IPS-15b (cell line): Measurements from ENCODE around the gene KDM6A.
A peak's percentile ranks its signal among the peaks of the same experiment; 100 is the strongest.

Experiments used
- H3K27me3 ChIP-seq: one replicate; pipeline ENCODE4 v1.6.1; 2013; ENCODE audit warnings: low read length; ENCODE audit not compliant: control insufficient read depth, insufficient read depth
- H3K36me3 ChIP-seq: one replicate; pipeline ENCODE4 v1.6.1; 2013; ENCODE audit warnings: low read length; ENCODE audit not compliant: control insufficient read depth, insufficient read depth
- H3K4me1 ChIP-seq: one replicate; pipeline ENCODE4 v1.6.1; 2013; ENCODE audit warnings: mild to moderate bottlenecking, low read length; ENCODE audit not compliant: control insufficient read depth, insufficient read depth
- H3K4me3 ChIP-seq: one replicate; pipeline ENCODE4 v1.5.1; 2013; ENCODE audit warnings: low read depth, low read length
- H3K9ac ChIP-seq: one replicate; pipeline ENCODE4 v1.6.1; 2013; ENCODE audit warnings: low read depth, mild to moderate bottlenecking, low read length
- H3K9me3 ChIP-seq: one replicate; pipeline ENCODE4 v1.6.1; 2013; ENCODE audit warnings: mild to moderate bottlenecking, low read length; ENCODE audit not compliant: control insufficient read depth, insufficient read depth

The KDM6A gene

DNA sequence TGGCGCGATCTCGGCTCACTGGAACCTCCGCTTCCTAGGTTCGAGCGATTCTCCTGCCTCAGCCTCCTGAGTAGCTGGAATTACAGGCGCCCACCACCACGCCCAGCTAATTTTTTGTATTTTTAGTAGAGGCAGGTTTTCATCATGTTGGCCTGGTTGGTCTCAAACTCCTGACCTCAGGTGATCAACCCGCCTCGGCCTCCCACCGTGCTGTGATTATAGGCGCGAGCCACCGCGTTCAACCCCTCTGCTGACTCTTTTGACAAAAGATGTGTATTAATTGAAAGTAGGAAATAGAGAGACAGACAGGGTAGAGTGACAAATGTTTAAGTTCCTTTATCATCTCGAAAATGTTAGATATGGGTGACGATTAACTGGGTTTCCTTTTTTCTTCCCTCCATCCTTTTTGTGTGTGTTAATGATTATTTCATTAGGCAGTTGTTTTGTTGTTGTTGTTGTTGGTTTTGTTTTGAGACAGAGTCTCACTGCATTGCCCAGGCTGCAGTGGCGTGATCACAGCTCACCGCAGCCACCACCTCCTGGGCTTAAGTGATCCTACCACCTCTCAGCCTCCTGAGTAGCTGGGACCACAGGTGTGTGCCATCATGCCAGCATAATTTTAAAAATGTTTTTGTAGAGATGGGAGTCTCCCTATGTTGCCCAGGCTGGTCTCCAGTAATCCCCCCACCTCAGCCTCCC, 79.5 kb downstream of the KDM6A start:
- Histone ChIP-seq H3K9ac (no peak overlapping the region), H3K36me3 (no peaks in the 10 kb centered on the region), H3K4me3 (peak overlapping the region; percentile 32), H3K4me1 (peaks cover 3% of the 10 kb centered on the region), H3K9me3 (no peaks in the 10 kb centered on the region), H3K27me3 (no peaks in the 10 kb centered on the region)

GRCh38 chrX:44953734-44954502, 80.9 kb downstream of the KDM6A start:
- Histone ChIP-seq H3K36me3 (no peaks in the 10 kb centered on the region), H3K4me1 (peaks cover 3% of the 10 kb centered on the region), H3K4me3 (peak overlapping the region; percentile 18), H3K9me3 (no peaks in the 10 kb centered on the region), H3K27me3 (no peaks in the 10 kb centered on the region), H3K9ac (no peak overlapping the region)

DNA sequence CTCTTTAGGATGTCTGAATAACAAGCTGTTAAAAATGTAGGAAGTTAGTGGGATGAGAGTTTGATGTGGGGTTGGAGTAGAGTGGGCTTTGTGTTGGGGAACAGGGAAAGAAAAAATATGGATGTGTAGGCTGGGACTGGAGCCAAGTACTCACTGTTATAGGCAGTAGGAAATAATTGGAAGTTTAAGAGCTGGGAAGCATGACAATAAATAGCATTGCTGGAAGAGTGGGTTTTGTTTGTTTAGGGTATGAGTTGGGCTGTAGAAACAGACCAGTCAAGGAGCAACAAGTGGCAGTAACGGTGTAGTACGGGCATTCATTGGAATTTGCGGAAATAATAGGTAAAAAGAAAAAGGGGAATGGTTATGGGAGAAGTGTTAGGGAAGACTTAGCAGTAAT, 81.6 kb downstream of the KDM6A start:
- Histone ChIP-seq H3K4me3 (no peak overlapping the region), H3K36me3 (no peaks in the 10 kb centered on the region), H3K9me3 (no peaks in the 10 kb centered on the region), H3K9ac (no peak overlapping the region), H3K27me3 (no peaks in the 10 kb centered on the region), H3K4me1 (peaks cover 3% of the 10 kb centered on the region)

DNA sequence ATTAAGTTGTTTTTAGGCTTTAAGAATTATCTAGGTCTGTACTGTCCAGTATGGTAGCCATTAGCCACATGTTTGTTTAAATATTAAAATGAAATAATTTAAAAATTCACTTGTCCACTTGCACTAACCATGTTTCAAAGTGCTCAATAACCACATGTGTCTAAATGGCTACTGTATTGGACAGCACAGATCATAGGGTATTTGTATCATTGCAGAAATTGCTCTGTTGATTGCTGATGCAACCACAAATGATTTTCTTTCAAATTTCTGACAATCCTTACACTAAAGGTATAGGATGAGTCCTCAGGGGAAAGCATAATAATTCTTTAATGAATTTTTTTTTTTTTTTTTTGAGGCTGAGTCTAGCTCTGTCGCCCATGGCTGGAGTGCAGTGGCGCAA, 84.9 kb downstream of the KDM6A start:
- Histone ChIP-seq H3K9me3 (no peaks in the 10 kb centered on the region), H3K4me1 (no peaks in the 10 kb centered on the region), H3K4me3 (no peak overlapping the region), H3K36me3 (no peaks in the 10 kb centered on the region), H3K9ac (no peak overlapping the region), H3K27me3 (no peaks in the 10 kb centered on the region)

DNA sequence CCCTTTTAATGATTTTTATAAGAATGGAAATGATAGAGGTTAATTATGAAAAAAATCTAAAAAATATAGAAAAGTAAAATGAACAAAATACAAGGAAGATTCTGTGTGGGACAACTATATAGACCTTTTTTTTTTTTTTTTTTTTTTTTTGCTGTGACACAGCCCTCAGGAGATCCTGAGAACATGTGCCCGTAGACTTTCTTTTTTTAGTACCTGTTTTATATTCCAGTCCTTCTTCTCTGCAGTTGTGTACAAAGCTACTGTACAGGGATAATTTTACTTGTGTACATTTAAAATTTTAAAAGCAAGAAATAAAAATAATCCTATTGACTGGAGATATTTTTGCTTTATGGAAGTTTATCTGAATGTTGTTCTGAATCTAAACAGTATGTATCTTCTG, 85.5 kb downstream of the KDM6A start:
- Histone ChIP-seq H3K4me1 (no peaks in the 10 kb centered on the region), H3K4me3 (no peak overlapping the region), H3K9me3 (no peaks in the 10 kb centered on the region), H3K9ac (no peak overlapping the region), H3K36me3 (no peaks in the 10 kb centered on the region), H3K27me3 (no peaks in the 10 kb centered on the region)

GRCh38 chrX:44961817-44962607, 89.0 kb downstream of the KDM6A start:
- no peaks in the 10 kb centered on the region for H3K36me3 ChIP-seq
- H3K4me3 ChIP-seq: no peak overlapping the region
- no peaks in the 10 kb centered on the region for H3K27me3 ChIP-seq
- H3K4me1 ChIP-seq: no peaks in the 10 kb centered on the region
- peaks cover 4% of the 10 kb centered on the region for H3K9me3 ChIP-seq
- no peak overlapping the region for H3K9ac ChIP-seq

DNA sequence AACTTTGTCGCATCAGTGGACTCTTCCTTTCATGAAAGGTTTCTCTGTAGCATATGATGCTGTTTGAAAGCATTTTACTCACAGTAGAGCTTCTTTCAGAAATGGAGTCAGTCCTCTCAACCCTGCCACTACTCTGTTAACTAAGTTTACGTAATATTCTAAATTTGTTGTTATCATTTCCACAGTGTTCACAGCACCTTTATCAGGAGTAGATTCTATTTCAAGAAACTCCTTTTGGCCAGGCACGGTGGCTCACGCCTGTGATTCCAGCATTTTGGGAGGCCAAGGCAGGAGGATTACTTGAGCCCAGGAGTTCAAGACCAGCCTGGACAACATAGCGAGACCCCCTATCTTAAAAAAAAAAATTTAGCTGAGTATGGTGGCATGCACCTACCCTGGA, 90.0 kb downstream of the KDM6A start:
- Histone ChIP-seq H3K9me3 (peaks cover 4% of the 10 kb centered on the region), H3K27me3 (no peaks in the 10 kb centered on the region), H3K36me3 (no peaks in the 10 kb centered on the region), H3K4me3 (no peak overlapping the region), H3K4me1 (no peaks in the 10 kb centered on the region), H3K9ac (no peak overlapping the region)

DNA sequence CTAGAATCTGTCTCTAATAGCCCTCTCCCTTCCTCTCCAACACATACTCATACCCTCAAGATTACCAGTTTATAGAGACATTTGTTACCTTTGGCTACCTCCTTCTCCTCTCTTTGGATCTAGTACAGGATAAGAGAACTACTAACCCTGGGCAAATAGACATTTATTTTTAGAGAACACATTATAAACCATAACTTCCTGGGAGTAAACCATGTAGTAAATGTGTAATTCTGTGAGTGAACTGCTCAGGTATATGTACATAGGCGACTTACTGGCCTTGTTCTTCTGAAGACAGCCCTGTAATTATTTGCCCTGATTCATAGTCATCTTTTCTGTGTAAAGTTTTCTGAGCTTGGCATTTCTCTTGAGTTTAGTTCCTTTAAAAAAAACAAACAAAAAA, 94.2 kb downstream of the KDM6A start:
- no peaks in the 10 kb centered on the region for H3K36me3 ChIP-seq
- H3K4me3 ChIP-seq: no peak overlapping the region
- H3K9me3 ChIP-seq: peaks cover 4% of the 10 kb centered on the region
- H3K9ac ChIP-seq: no peak overlapping the region
- no peaks in the 10 kb centered on the region for H3K4me1 ChIP-seq
- H3K27me3 ChIP-seq: no peaks in the 10 kb centered on the region

GRCh38 chrX:44970709-44971108, 97.7 kb downstream of the KDM6A start:
- Histone ChIP-seq H3K4me1 (no peaks in the 10 kb centered on the region), H3K9me3 (peaks cover 2% of the 10 kb centered on the region), H3K9ac (no peak overlapping the region), H3K4me3 (no peak overlapping the region), H3K27me3 (no peaks in the 10 kb centered on the region), H3K36me3 (no peaks in the 10 kb centered on the region)

DNA sequence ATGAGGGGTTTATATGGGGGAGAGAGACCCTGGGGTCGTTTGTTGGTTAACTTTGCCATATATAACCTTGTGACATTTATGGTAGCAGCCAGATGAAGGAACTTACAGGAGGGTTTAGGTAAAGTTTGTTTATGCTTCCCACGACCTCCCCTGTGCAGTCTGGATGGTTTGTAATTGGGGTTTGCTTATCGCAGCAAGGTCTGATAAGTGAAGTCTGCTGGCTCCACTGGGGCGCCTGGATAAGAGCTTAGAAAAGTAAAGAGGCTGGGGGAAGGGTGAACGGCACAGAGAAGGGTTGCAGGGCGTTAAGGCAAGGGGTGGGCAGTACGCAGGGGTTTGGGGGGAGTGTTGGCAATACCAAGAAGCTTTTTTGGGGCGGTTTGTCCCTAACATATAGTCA, 98.7 kb downstream of the KDM6A start:
- Histone ChIP-seq H3K36me3 (no peaks in the 10 kb centered on the region), H3K4me3 (no peak overlapping the region), H3K27me3 (no peaks in the 10 kb centered on the region), H3K9ac (no peak overlapping the region), H3K4me1 (no peaks in the 10 kb centered on the region), H3K9me3 (peaks cover 3% of the 10 kb centered on the region)

DNA sequence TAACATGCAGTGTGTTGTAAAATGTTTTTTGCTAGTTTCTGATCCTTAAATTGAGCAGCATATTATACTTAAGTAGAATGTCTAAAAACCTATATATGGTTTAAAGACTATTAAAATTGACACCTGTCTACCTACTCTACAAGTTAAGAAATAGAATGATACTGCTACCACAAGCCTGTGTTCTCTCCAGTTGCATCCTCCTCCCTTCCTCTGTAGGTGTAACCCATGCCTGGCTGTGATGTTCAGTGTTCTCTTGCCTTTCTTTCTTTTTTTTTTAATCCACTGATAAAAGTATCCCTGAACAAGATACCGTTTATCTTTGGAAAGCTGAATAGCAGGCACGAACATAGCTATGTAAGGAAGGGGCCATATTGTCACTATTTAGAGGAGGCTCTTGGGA, 99.1 kb downstream of the KDM6A start:
- Histone ChIP-seq H3K9me3 (peaks cover 3% of the 10 kb centered on the region), H3K4me3 (no peak overlapping the region), H3K36me3 (no peaks in the 10 kb centered on the region), H3K9ac (no peak overlapping the region), H3K4me1 (no peaks in the 10 kb centered on the region), H3K27me3 (no peaks in the 10 kb centered on the region)
